Embryonic facial prominence (tissue), 1 donor: ENCODE measurements around the gene BSDC1.

Experiments
- DNase-seq: peaks from one replicate; pipeline ENCODE4 v3.0.0-alpha.2; 2016; ENCODE audit errors: extremely low spot score

Gene BSDC1

GRCh38 chr1:32336963-32337675, 57.1 kb downstream of the BSDC1 start:
- DNase-seq, result no peak

- no peak for DNase-seq
These were observed 57.7 kb downstream of the BSDC1 start for GRCh38 chr1:32336591-32336932.

- DNase-seq, result peak; percentile 56
These were observed 58.3 kb downstream of the BSDC1 start, which contains the start of gene MARCKSL1 for GRCh38 chr1:32335790-32336590. TSS of gene MARCKSL1 (minus strand) at chr1:32336233. CDS start at chr1:32336033, 200 bp downstream.

GRCh38 chr1:32335535-32335789, 58.8 kb downstream of the BSDC1 start:
- no peak for DNase-seq

GRCh38 chr1:32334864-32335534, 59.2 kb downstream of the BSDC1 start:
- no peak for DNase-seq

GRCh38 chr1:32334274-32334861, 59.9 kb downstream of the BSDC1 start:
- DNase-seq, result no peak

GRCh38 chr1:32333251-32333963, 60.8 kb downstream of the BSDC1 start:
- DNase-seq, result no peak

- DNase-seq, result no peak
These were observed 61.8 kb downstream of the BSDC1 start for GRCh38 chr1:32332290-32333079.

GRCh38 chr1:32331549-32331948, 62.7 kb downstream of the BSDC1 start:
- no peak for DNase-seq

- DNase-seq, result no peak
These were observed 63.6 kb downstream of the BSDC1 start for GRCh38 chr1:32330558-32331151.

GRCh38 chr1:32329931-32330466, 64.2 kb downstream of the BSDC1 start:
- DNase-seq, result no peak

GRCh38 chr1:32327204-32327603, 67.0 kb downstream of the BSDC1 start:
- no peak for DNase-seq

GRCh38 chr1:32321712-32322291, 72.4 kb downstream of the BSDC1 start:
- no peak for DNase-seq

- DNase-seq, result no peak
These were observed 75.9 kb downstream of the BSDC1 start for GRCh38 chr1:32318127-32318869.

GRCh38 chr1:32316903-32317277, 77.4 kb downstream of the BSDC1 start:
- DNase-seq, result no peak
